Transverse colon (tissue), 4 donors: ENCODE data around the gene CACNG7. TPM values are rescaled to one million over a fixed set of nuclear protein-coding genes. Genes with fewer than 3 reads are reported as not detected.

Experiments used
- DNase-seq: peaks from one replicate; pipeline ENCODE4 v3.0.0-alpha.2; 2019
- H3K27ac ChIP-seq, 4 donors: fragments of 200-600 bp; sonication (generic); 2 replicates each; pipeline ENCODE4 v1.5.1; 2016 to 2018; ENCODE audit warnings: inconsistent platforms in 4 of 4
- H3K27me3 ChIP-seq: fragments of 200-600 bp; sonication (generic); 2 replicates; pipeline ENCODE4 v1.5.1; 2017; ENCODE audit warnings: inconsistent platforms
- H3K36me3 ChIP-seq, 4 donors: fragments of 200-600 bp; sonication (generic); 2 replicates each; pipeline ENCODE4 v1.5.1; 2017 to 2019; ENCODE audit warnings: inconsistent platforms in 4 of 4
- H3K4me1 ChIP-seq, 4 donors: fragments of 200-600 bp; sonication (generic); 2 replicates each; pipeline ENCODE4 v1.5.1; 2017 to 2020; ENCODE audit warnings: inconsistent platforms in 4 of 4
- H3K4me3 ChIP-seq, 4 donors: fragments of 200-600 bp; sonication (generic); 1 replicate in 1 of 4; 2 replicates in 3 of 4; pipeline versions ENCODE4 v1.5.1 to v1.6.1; 2017 to 2019; ENCODE audit warnings: inconsistent platforms in 4 of 4
- H3K9me3 ChIP-seq, 2 donors: fragments of 200-600 bp; sonication (generic); 2 replicates each; pipeline ENCODE4 v1.5.1; 2017 to 2019; ENCODE audit warnings: inconsistent platforms in 2 of 2
- EP300 ChIP-seq: sonication (generic); formaldehyde crosslinking; IDR thresholded peaks from one replicate; pipeline ENCODE4 v1.6.1; 2017; ENCODE audit warnings: antibody characterized with exemption, low read depth
- POLR2A ChIP-seq: fragments of 450-650 bp; IDR thresholded peaks from one replicate; pipeline ENCODE4 v1.6.1; 2016; ENCODE audit warnings: antibody characterized with exemption, mild to moderate bottlenecking, moderate library complexity
- POLR2AphosphoS5 ChIP-seq, 3 donors: sonication (generic); formaldehyde crosslinking; IDR thresholded peaks; one replicate each; pipeline ENCODE4 v1.6.1; 2016; ENCODE audit warnings: antibody characterized with exemption in 3 of 3
- WGBS, 2 donors: methylation state at CpG; one replicate each; pipeline ENCODE4 v1.1.5; 2018; ENCODE audit warnings: low coverage in 1 of 2; 5-methylcytosine and 5-hydroxymethylcytosine counted together
- in situ Hi-C, 4 donors: fragments of 200-750 bp; cut with MboI; loops; one replicate each; pipeline versions ENCODE4 v1.15.0 to v1.15.1; 2017; ENCODE audit warnings: low sequenced_read_pairs in 3 of 4, low pct_ligation_motif_present in 1 of 4, low pct_unique_long_range_greater_than_20kb in 1 of 4
- intact Hi-C: fragments of 100-400 bp; cut with DNase I; formaldehyde crosslinking; loops from one replicate; pipeline ENCODE4 v1.15.1; 2023; ENCODE audit warnings: low total_unique reads
- total RNA-seq, 4 donors: library from RNA; depleted of rRNA; stranded (reverse); fragments of >200 nt; gene quantifications; one replicate each; pipeline ENCODE4 v1.1.0, GENCODE V29; 2016
- TF ChIP-seq, protein P1 (sequence below), 5 experiments: fragments of 200-600 bp in 3 of 5; fragments of 450-650 bp in 2 of 5; sonication (generic) in 3 of 5; IDR thresholded peaks; 1 replicate in 2 of 5; 2 replicates in 3 of 5; pipeline ENCODE4 v1.5.1; 2016 to 2017; ENCODE audit warnings: antibody characterized with exemption in 5 of 5, inconsistent platforms in 3 of 5, mild to moderate bottlenecking in 2 of 5, moderate library complexity in 1 of 5

The CACNG7 gene
- total RNA-seq, 4 donors from 2014 or later: not detected

DNA sequence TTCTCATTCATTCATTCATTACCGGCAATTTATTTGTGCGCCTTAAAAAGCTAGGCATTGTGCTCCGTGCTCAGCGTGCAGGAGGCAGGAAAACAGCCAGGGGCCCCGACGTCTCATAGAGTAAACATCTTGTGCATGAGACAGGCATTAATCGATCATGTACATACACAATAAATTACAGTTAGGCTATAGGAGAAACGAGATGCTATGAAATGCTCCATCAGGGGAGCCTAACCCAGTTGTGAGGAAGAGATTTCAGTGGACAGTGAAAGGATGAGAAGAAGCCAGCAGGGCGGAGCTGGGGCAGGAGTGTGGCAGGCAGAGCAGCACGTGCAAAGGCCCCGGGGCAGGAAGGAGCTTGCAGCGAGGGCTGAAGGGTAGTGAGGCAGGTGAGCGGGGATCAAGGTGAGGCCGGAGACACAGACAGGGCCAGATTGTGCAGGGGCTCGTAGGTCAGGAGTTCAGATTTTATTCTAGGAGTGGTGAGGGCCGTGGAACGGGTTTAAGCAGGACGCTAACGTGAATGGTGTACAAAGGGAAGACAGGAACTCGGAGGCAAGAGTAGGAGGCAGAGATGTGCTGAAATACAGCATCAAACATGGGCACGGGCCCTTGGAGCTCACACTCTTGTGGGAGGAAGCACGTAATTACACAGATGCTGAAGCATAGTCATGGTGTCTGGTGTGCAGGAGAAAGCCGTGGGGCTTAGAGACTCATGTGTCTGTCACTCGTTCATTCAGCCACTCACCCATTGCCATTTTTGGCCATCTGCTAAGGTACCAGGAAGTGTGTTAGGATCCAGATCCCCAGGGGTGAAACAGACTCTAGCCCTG is 74.6 kb downstream of the CACNG7 start:
- TF ChIP-seq POLR2A (no peak), EP300 (no peak), POLR2AphosphoS5 (IDR thresholded peaks at IDR 0.05) (no peak)
- TF ChIP-seq, protein P1, sequence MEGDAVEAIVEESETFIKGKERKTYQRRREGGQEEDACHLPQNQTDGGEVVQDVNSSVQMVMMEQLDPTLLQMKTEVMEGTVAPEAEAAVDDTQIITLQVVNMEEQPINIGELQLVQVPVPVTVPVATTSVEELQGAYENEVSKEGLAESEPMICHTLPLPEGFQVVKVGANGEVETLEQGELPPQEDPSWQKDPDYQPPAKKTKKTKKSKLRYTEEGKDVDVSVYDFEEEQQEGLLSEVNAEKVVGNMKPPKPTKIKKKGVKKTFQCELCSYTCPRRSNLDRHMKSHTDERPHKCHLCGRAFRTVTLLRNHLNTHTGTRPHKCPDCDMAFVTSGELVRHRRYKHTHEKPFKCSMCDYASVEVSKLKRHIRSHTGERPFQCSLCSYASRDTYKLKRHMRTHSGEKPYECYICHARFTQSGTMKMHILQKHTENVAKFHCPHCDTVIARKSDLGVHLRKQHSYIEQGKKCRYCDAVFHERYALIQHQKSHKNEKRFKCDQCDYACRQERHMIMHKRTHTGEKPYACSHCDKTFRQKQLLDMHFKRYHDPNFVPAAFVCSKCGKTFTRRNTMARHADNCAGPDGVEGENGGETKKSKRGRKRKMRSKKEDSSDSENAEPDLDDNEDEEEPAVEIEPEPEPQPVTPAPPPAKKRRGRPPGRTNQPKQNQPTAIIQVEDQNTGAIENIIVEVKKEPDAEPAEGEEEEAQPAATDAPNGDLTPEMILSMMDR (IDR thresholded peaks at IDR 0.05): no peak
- Histone ChIP-seq H3K36me3 (no peaks in the 10 kb centered on the region), H3K4me3 (no peak overlapping the region), H3K27ac (no peak overlapping the region), H3K4me1 (peaks cover 0 to 18% (median 6%) of the 10 kb centered on the region in 4 donors), H3K9me3 (no peaks in the 10 kb centered on the region), H3K27me3 (peaks cover 56% of the 10 kb centered on the region)
- in situ Hi-C loops (no loop called here), intact Hi-C loops (no loop called here)
- WGBS, 2 donors: 78% methylated on average over 24 of the region's 24 CpGs; no CpG with 5 or more reads in 1 of the 2 donors
- DNase-seq: no peak

DNA sequence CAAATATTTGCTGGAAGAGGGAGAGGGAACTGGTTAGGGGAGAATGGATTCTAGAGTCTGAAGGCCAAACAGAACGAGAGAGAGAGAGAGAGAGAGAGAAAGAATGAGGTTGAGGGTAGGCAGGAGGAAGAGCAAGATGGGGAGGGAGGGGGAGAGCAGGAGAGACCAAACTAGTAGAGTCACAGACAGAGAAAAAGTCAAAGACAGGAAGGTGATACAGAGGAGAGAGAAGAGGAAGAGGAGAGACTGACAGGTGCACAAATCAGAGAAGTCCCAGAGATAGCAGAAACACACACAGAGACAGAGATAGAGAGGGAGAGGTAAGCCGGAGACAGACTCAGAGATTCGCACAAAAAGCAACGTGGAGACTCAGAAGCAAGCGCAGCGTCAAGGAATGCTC is 76.8 kb downstream of the CACNG7 start:
- H3K4me3 ChIP-seq: no peak overlapping the region
- in situ Hi-C loops (no loop called here), intact Hi-C loops (no loop called here)
- peaks cover 40% of the 10 kb centered on the region for H3K27me3 ChIP-seq
- no peaks in the 10 kb centered on the region for H3K36me3 ChIP-seq
- WGBS, 2 donors: 66 to 81% methylated on average over 4 to 6 of the region's 6 CpGs
- TF ChIP-seq, protein P1 (IDR thresholded peaks at IDR 0.05): no peak
- TF ChIP-seq POLR2A: no peak
- peaks cover 0 to 10% (median 6%) of the 10 kb centered on the region in 4 donors for H3K4me1 ChIP-seq
- H3K9me3 ChIP-seq: no peaks in the 10 kb centered on the region
- H3K27ac ChIP-seq: no peak overlapping the region
- no peak for DNase-seq

DNA sequence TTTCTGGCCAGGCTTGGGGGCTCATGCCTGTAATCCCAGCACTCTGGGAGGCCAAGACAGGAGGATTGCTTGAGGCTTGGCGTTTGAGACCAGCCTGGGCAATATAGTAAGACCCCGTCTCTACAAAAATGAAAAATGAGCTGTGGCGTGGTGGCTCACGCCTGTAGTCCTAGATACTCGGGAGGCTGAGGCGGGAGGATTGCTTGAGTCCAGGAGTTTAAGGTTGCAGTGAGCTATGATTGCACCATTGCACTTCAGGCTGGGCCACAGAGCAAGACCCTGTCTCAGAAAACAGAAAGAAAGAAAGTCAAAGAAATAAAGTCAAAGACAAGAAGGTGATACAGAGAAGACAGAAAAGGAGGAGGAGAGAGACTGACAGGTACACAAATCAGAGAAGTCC is 79.9 kb downstream of the CACNG7 start:
- H3K27me3 ChIP-seq: peaks cover 40% of the 10 kb centered on the region
- no peak overlapping the region for H3K4me3 ChIP-seq
- 89% methylated on average over 6 of the region's 6 CpGs; no CpG with 5 or more reads in 1 of the 2 donors for WGBS, 2 donors
- no peak overlapping the region for H3K27ac ChIP-seq
- no peak for DNase-seq
- TF ChIP-seq POLR2AphosphoS5 (IDR thresholded peaks at IDR 0.05) (no peak), EP300 (no peak), POLR2A (no peak)
- intact Hi-C loops: no loop called here
- H3K9me3 ChIP-seq: no peaks in the 10 kb centered on the region
- in situ Hi-C loops: no loop called here
- no peaks in the 10 kb centered on the region for H3K36me3 ChIP-seq
- H3K4me1 ChIP-seq: peaks cover 3 to 9% (median 7%) of the 10 kb centered on the region in 4 donors

DNA sequence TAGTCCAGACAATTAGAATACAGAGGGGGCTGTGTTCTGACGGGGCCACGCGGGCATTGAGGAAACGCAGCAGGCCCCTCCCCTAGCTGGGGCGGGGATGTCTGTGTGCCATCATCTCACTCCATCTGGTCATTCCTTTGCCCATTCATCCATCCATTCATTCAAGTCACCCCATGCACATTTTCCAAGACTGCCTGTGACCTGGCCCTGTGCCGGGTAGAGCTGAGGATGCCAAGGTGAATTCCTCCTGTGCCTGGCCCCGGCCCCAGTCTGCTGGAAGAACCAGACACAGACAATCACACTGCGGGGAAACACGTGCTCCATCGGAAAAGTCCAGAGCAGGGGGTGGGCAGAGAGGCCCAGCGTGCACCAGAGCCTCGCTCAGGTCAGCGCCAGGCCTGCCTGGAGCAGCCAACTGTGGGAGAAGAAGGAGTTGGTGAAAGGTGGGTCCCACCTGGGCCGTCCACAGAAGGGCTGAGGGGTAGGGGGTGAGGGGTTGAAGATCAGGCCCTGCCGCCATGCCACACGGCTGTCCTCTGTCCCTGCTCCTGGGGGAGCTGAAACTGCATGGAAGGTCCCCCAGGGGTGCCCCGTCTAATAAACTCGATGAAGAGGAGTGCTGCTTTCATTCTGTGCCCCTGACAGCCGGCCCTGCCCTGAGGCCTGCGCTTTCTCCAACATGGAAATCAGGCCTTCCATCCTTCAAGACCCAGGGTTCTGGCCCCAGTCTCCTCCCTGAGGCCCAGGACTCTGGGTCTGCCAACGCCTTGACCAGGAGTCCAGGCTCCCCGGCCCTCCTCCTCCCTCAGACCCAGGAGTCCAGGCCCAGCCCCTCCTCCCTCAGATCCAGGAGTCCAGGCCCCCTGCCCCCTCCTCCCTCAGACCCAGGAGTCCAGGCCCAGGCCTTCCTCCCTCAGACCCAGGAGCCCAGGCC is 80.8 kb downstream of the CACNG7 start:
- Histone ChIP-seq H3K9me3 (no peaks in the 10 kb centered on the region), H3K4me3 (no peak overlapping the region), H3K27ac (no peak overlapping the region), H3K27me3 (peaks cover 40% of the 10 kb centered on the region), H3K36me3 (no peaks in the 10 kb centered on the region), H3K4me1 (peaks cover 3 to 9% (median 7%) of the 10 kb centered on the region in 4 donors)
- WGBS, 2 donors: 52% methylated on average over 22 of the region's 22 CpGs; no CpG with 5 or more reads in 1 of the 2 donors
- DNase-seq: no peak
- TF ChIP-seq, protein P1 (IDR thresholded peaks at IDR 0.05): no peak
- TF ChIP-seq POLR2A (no peak), POLR2AphosphoS5 (IDR thresholded peaks at IDR 0.05) (no peak), EP300 (no peak)
- intact Hi-C loops: no loop called here
- in situ Hi-C loops: no loop called here
